Endothelial cell of umbilical vein (primary cell): ENCODE measurements around the gene HPRT1.

Experiments
- CTCF ChIP-seq, 2 donors: IDR thresholded peaks; 1 replicate in 1 of 2; 2 replicates in 1 of 2; pipeline ENCODE4 v1.5.1; 2011; ENCODE audit warnings: low read length in 2 of 2, mild to moderate bottlenecking in 2 of 2, moderate library complexity in 2 of 2, control low read depth in 1 of 2, inconsistent platforms in 1 of 2, low read depth in 1 of 2; ENCODE audit not compliant: insufficient read depth in 1 of 2; ENCODE audit errors: extremely low read depth in 1 of 2
- EZH2 ChIP-seq: IDR thresholded peaks from 2 replicates; pipeline ENCODE4 v1.6.1; 2012; ENCODE audit warnings: borderline replicate concordance, low read depth, mild to moderate bottlenecking, moderate library complexity, low read length, inconsistent platforms; ENCODE audit not compliant: severe bottlenecking
- GATA2 ChIP-seq: IDR thresholded peaks from 2 replicates; pipeline ENCODE4 v1.7.0; 2011; ENCODE audit warnings: low read depth, mild to moderate bottlenecking, moderate library complexity, mixed read lengths, low read length; ENCODE audit not compliant: insufficient read length, insufficient read depth
- JUN ChIP-seq: IDR thresholded peaks from 2 replicates; pipeline ENCODE4 v1.6.1; 2011; ENCODE audit warnings: borderline replicate concordance, low read depth; ENCODE audit not compliant: insufficient read length, insufficient read depth
- MAX ChIP-seq: IDR thresholded peaks from 2 replicates; pipeline ENCODE4 v1.6.1; 2011; ENCODE audit not compliant: insufficient read depth, insufficient read length
- MYC ChIP-seq: IDR thresholded peaks from one replicate; pipeline ENCODE4 v1.6.1; 2011; ENCODE audit warnings: mild to moderate bottlenecking, low read depth, low read length
- POLR2A ChIP-seq: IDR thresholded peaks from 2 replicates; pipeline ENCODE4 v1.6.1; 2012; ENCODE audit warnings: low read depth, mild to moderate bottlenecking, control low read depth, low read length
- POLR2AphosphoS5 ChIP-seq: IDR thresholded peaks from 2 replicates; pipeline ENCODE4 v1.6.1; 2012; ENCODE audit warnings: low read depth, mild to moderate bottlenecking, control low read depth, low read length, moderate library complexity; ENCODE audit not compliant: insufficient read depth

GRCh38 chrX:134457708-134458107 lies 2.3 kb upstream of the HPRT1 start:
- TF ChIP-seq JUN (no peak), CTCF (IDR thresholded peaks at IDR 0.05; ENCODE audit: extremely low read depth in 1 of 2, insufficient read depth in 1 of 2, low read depth in 1 of 2, low read length in 2 of 2) (no peak), POLR2AphosphoS5 (no peak), EZH2 (no peak), POLR2A (no peak), MAX (no peak), GATA2 (no peak), MYC (no peak)
